Hepatocyte (in vitro differentiated cells): ENCODE results near the gene HCAR3. TPM values are rescaled to one million over a fixed set of nuclear protein-coding genes. Genes with fewer than 3 reads are reported as not detected.
"Not testable (repeated sequence)": the region's sequence is repeated elsewhere in the genome, so short reads cannot be mapped to it uniquely, and the experiment has no call there.

Source experiments
- DNase-seq: peaks from one replicate; pipeline ENCODE4 v3.0.0-alpha.2; 2016; ENCODE audit warnings: low spot score
- H2AFZ ChIP-seq: fragments of 200-600 bp; sonication (generic); 2 replicates; pipeline ENCODE4 v1.6.0; 2016; ENCODE audit warnings: antibody characterized with exemption, mild to moderate bottlenecking
- H3K27ac ChIP-seq: fragments of 200-600 bp; sonication (generic); 2 replicates; pipeline ENCODE4 v1.5.1; 2016; ENCODE audit warnings: mild to moderate bottlenecking
- H3K27me3 ChIP-seq: fragments of 200-600 bp; sonication (generic); 2 replicates; pipeline ENCODE4 v1.6.1; 2016
- H3K36me3 ChIP-seq: fragments of 200-600 bp; sonication (generic); replicated peaks from 2 replicates; pipeline ENCODE4 v1.5.1; 2016; ENCODE audit warnings: low read depth; ENCODE audit not compliant: insufficient read depth
- H3K4me1 ChIP-seq: fragments of 200-600 bp; sonication (generic); 2 replicates; pipeline ENCODE4 v1.5.1; 2016; ENCODE audit warnings: mild to moderate bottlenecking, moderate library complexity; ENCODE audit not compliant: insufficient read depth
- H3K4me2 ChIP-seq: fragments of 200-600 bp; sonication (generic); 2 replicates; pipeline ENCODE4 v1.6.0; 2016
- H3K4me3 ChIP-seq: fragments of 200-600 bp; sonication (generic); 2 replicates; pipeline ENCODE4 v1.5.1; 2016; ENCODE audit warnings: mild to moderate bottlenecking
- H3K79me2 ChIP-seq: fragments of 200-600 bp; sonication (generic); 2 replicates; pipeline ENCODE4 v1.6.0; 2017; ENCODE audit warnings: mild to moderate bottlenecking
- H3K9me2 ChIP-seq: fragments of 200-600 bp; sonication (generic); replicated peaks from 2 replicates; pipeline ENCODE4 v1.6.0; 2017; ENCODE audit warnings: mild to moderate bottlenecking; ENCODE audit not compliant: insufficient read depth
- H3K9me3 ChIP-seq: fragments of 200-600 bp; sonication (generic); 2 replicates; pipeline ENCODE4 v1.5.1; 2016; ENCODE audit warnings: low read depth, mild to moderate bottlenecking
- H4K20me1 ChIP-seq: fragments of 200-600 bp; sonication (generic); 2 replicates; pipeline ENCODE4 v1.6.0; 2016; ENCODE audit warnings: mild to moderate bottlenecking; ENCODE audit not compliant: insufficient read depth, poor library complexity, severe bottlenecking
- CTCF ChIP-seq: fragments of 200-600 bp; sonication (generic); IDR thresholded peaks from 2 replicates; pipeline ENCODE4 v1.5.1; 2016; ENCODE audit warnings: antibody characterized with exemption, mild to moderate bottlenecking; ENCODE audit not compliant: poor library complexity
- EZH2 ChIP-seq: fragments of 200-600 bp; sonication (generic); IDR thresholded peaks from 2 replicates; pipeline ENCODE4 v1.6.1; 2016; ENCODE audit warnings: antibody characterized with exemption, mild to moderate bottlenecking, borderline replicate concordance
- EZH2phosphoT487 ChIP-seq: fragments of 200-600 bp; sonication (generic); IDR thresholded peaks from one replicate; pipeline ENCODE4 v1.6.1; 2018; ENCODE audit warnings: antibody characterized with exemption, mild to moderate bottlenecking, low read depth, moderate library complexity; ENCODE audit not compliant: unreplicated experiment, severe bottlenecking
- WGBS: methylation state at CpG from one replicate; pipeline ENCODE4 v1.1.6; 2016; ENCODE audit warnings: low lambda C conversion rate; ENCODE audit errors: missing lambda C conversion rate; 5-methylcytosine and 5-hydroxymethylcytosine counted together
- polyA plus RNA-seq: library from polyadenylated mRNA; unstranded; fragments of >200 nt; fragmentation: Nextera tagmentation; extraction: Ambion mirVana; gene quantifications from 2 replicates; pipeline ENCODE4 v1.2.1, GENCODE V29; 2016
- total RNA-seq: library from RNA; depleted of rRNA; stranded (reverse); fragments of >200 nt; gene quantifications from 2 replicates; pipeline ENCODE4 v1.2.3, GENCODE V29; 2014

HCAR3 gene
- total and polyA plus RNA-seq, 2 experiments from 2014 or later = 0.30 to 0.34 TPM

- WGBS = under 1% methylated on average over 51 of the region's 73 CpGs
- Histone ChIP-seq H2AFZ (peak within 1 kb of the TSS; percentile 46), H3K4me2 (peak within 1 kb of the TSS; percentile 91)
Measured at GRCh38 chr12:122752464-122753318, 36.1 kb upstream of the HCAR3 start, which contains the start of gene DENR. Gene DENR, plus strand, starts transcription at chr12:122752824. Its CDS starts 878 bp downstream, at chr12:122753702.

GRCh38 chr12:122750781-122751515 lies 34.3 kb upstream of the HCAR3 start:
- H4K20me1 ChIP-seq, H3K9me2 ChIP-seq, H3K36me3 ChIP-seq, H3K27me3 ChIP-seq, H3K9me3 ChIP-seq, DNase-seq, H3K4me3 ChIP-seq: not testable (repeated sequence)
- Histone ChIP-seq H3K4me2 (peak overlapping the region; percentile 80), H3K27ac (peak overlapping the region; percentile 77), H3K4me1 (peaks cover 11% of the 10 kb centered on the region), H2AFZ (peak overlapping the region; percentile 22), H3K79me2 (peaks cover 30% of the 10 kb centered on the region)
- 42% methylated on average over 17 of the region's 17 CpGs for WGBS

More at GRCh38 chr12:122752464-122753318, 36.1 kb upstream of the HCAR3 start, which contains the start of gene DENR:
- TF ChIP-seq CTCF (peak; percentile 96), EZH2 (no peak)
- peaks cover 11% of the 10 kb centered on the region for H3K4me1 ChIP-seq
- H3K9me2 ChIP-seq = no peaks in the 10 kb centered on the region
- no peaks in the 10 kb centered on the region for H4K20me1 ChIP-seq
- H3K79me2 ChIP-seq = peaks cover 42% of the 10 kb centered on the region
- no peaks in the 10 kb centered on the region for H3K9me3 ChIP-seq
- H3K27me3 ChIP-seq = no peaks in the 10 kb centered on the region
- H3K4me3 ChIP-seq = peak within 1 kb of the TSS; percentile 45
- no peaks in the 10 kb centered on the region for H3K36me3 ChIP-seq
- H3K27ac ChIP-seq = peak within 1 kb of the TSS; percentile 86
- peak; percentile 99 for DNase-seq

- Histone ChIP-seq H3K36me3 (no peaks in the 10 kb centered on the region), H3K27me3 (no peaks in the 10 kb centered on the region), H3K4me2 (no peak overlapping the region), H3K27ac (no peak overlapping the region), H2AFZ (no peak overlapping the region), H3K79me2 (peaks cover 19% of the 10 kb centered on the region), H3K9me2 (no peaks in the 10 kb centered on the region), H3K4me1 (peaks cover 11% of the 10 kb centered on the region), H3K4me3 (no peak overlapping the region), H4K20me1 (no peaks in the 10 kb centered on the region), H3K9me3 (no peaks in the 10 kb centered on the region)
- WGBS = 85% methylated on average over 6 of the region's 6 CpGs
- TF ChIP-seq CTCF (no peak), EZH2phosphoT487 (no peak), EZH2 (no peak)
- no peak for DNase-seq
Measured at GRCh38 chr12:122749569-122750332, 33.1 kb upstream of the HCAR3 start.
